DND-41 (cell line): ENCODE results near the gene RAB43.

Experiments used
- CTCF ChIP-seq: IDR thresholded peaks from 2 replicates; pipeline ENCODE4 v1.5.1; 2012; ENCODE audit warnings: borderline replicate concordance, low read length, moderate library complexity, mild to moderate bottlenecking; ENCODE audit not compliant: poor library complexity, severe bottlenecking; ENCODE audit errors: extremely low read depth
- EZH2 ChIP-seq: IDR thresholded peaks from 3 replicates; pipeline ENCODE4 v1.6.1; 2012; ENCODE audit warnings: borderline replicate concordance, low read depth, mild to moderate bottlenecking, moderate library complexity, low read length, inconsistent platforms; ENCODE audit not compliant: severe bottlenecking

DNA sequence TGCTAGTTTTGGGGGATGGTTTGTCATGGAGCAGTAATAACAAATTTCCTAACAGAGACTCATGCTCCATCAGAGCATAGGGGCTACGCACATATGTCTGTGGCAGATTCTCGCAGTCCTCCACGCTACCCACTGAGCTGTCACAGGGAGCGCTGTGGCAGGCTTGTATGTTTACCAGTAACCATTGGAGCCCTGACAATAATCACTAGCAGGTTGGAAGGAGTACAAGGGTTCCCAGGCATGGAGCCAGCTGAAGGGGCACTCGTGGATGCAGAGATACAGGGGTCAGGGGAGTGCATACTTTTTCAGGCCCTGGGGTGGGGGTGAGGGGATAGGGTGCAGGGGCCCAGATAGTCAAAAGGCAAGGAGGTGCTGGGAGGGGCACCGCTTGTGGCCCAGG lies 68.9 kb downstream of the RAB43 start:
- TF ChIP-seq CTCF (no peak), EZH2 (no peak)
